HFFc6 (cell line): Measurements from ENCODE around the gene SUCNR1. TPM values are rescaled to one million over a fixed set of nuclear protein-coding genes. Genes with fewer than 3 reads are reported as not detected.
"Not testable (repeated sequence)": the region's sequence is repeated elsewhere in the genome, so short reads cannot be mapped to it uniquely, and the experiment has no call there.

ENCODE experiments used
- DNase-seq: peaks from one replicate; pipeline ENCODE4 v3.0.0-alpha.2; 2018
- H3K27ac Mint-ChIP-seq: 2 replicates; pipeline ENCODE4 v1.8.0; 2020; ENCODE audit warnings: mild to moderate bottlenecking, mixed read lengths
- H3K27me3 Mint-ChIP-seq: 2 replicates; pipeline ENCODE4 v1.8.0; 2021; ENCODE audit warnings: mild to moderate bottlenecking, moderate library complexity, mixed read lengths; ENCODE audit not compliant: insufficient read depth
- H3K36me3 Mint-ChIP-seq: 2 replicates; pipeline ENCODE4 v1.8.0; 2021; ENCODE audit warnings: low read depth, mixed read lengths
- H3K4me1 Mint-ChIP-seq: 2 replicates; pipeline ENCODE4 v1.8.0; 2020; ENCODE audit warnings: low read depth, mixed read lengths
- H3K4me3 Mint-ChIP-seq: 2 replicates; pipeline ENCODE4 v1.8.0; 2020; ENCODE audit warnings: mild to moderate bottlenecking, moderate library complexity, mixed read lengths
- H3K9me3 Mint-ChIP-seq: 2 replicates; pipeline ENCODE4 v1.8.0; 2020; ENCODE audit warnings: mild to moderate bottlenecking, mixed read lengths
- CTCF ChIP-seq: fragments of 200-600 bp; sonication (generic); IDR thresholded peaks from 2 replicates; pipeline ENCODE4 v1.5.0; 2021; ENCODE audit warnings: antibody characterized with exemption, mild to moderate bottlenecking
- total RNA-seq, 6 experiments: library from RNA; stranded (reverse); fragmentation: NEBNext Ultra II Directional; extraction: Animal tissue kit (Norgen Biotek cat#: 25700); gene quantifications; 2 replicates in 1 of 6; 3 replicates in 5 of 6; pipeline ENCODE4 v1.2.3, GENCODE V29; 2021

The SUCNR1 gene
- total RNA-seq, 6 experiments from 2014 or later, result not detected

- H3K36me3 Mint-ChIP-seq, result peaks cover 5% of the 10 kb centered on the region; the same call in 1 of the 2 replicates
- TF ChIP-seq CTCF, result no peak
- peaks cover under 1% of the 10 kb centered on the region; the same call in 1 of the 2 replicates for H3K9me3 Mint-ChIP-seq
- H3K4me1 Mint-ChIP-seq, result peaks cover 44% of the 10 kb centered on the region
- H3K27me3 Mint-ChIP-seq, result no peaks in the 10 kb centered on the region
- no peak overlapping the region; the same call in 1 of the 2 replicates for H3K4me3 Mint-ChIP-seq
- DNase-seq, result peak; percentile 18
- H3K27ac Mint-ChIP-seq, result no peak overlapping the region
These were observed 6.9 kb downstream of the SUCNR1 start for GRCh38 chr3:151880416-151880690.

- Mint-ChIP-seq H3K27me3 (no peaks in the 10 kb centered on the region), H3K4me3 (no peak overlapping the region), H3K36me3 (peaks cover 9% of the 10 kb centered on the region; the same call in 1 of the 2 replicates), H3K9me3 (peaks cover 4% of the 10 kb centered on the region; the same call in 1 of the 2 replicates), H3K27ac (no peak overlapping the region), H3K4me1 (peaks cover 37% of the 10 kb centered on the region)
- TF ChIP-seq CTCF, result no peak
- DNase-seq, result no peak
These were observed 7.7 kb downstream of the SUCNR1 start for GRCh38 chr3:151881137-151881536.

GRCh38 chr3:151885397-151885796 is 12.0 kb downstream of the SUCNR1 start:
- H3K4me1 Mint-ChIP-seq, result peaks cover 27% of the 10 kb centered on the region
- DNase-seq, H3K4me3 Mint-ChIP-seq, H3K9me3 Mint-ChIP-seq, H3K27ac Mint-ChIP-seq, H3K27me3 Mint-ChIP-seq, H3K36me3 Mint-ChIP-seq: not testable (repeated sequence)

- H3K27me3 Mint-ChIP-seq, result not testable (repeated sequence)
- H3K4me1 Mint-ChIP-seq, result peaks cover 19% of the 10 kb centered on the region
These were observed 14.2 kb downstream of the SUCNR1 start for GRCh38 chr3:151887450-151888211.

GRCh38 chr3:151890721-151891141 is 17.3 kb downstream of the SUCNR1 start:
- no peak for TF ChIP-seq CTCF
- Mint-ChIP-seq H3K36me3 (no peaks in the 10 kb centered on the region), H3K9me3 (no peaks in the 10 kb centered on the region), H3K4me1 (peaks cover 11% of the 10 kb centered on the region), H3K27ac (no peak overlapping the region), H3K4me3 (no peak overlapping the region), H3K27me3 (no peaks in the 10 kb centered on the region; the same call in 1 of the 2 replicates)
- DNase-seq, result no peak

More at GRCh38 chr3:151887450-151888211, 14.2 kb downstream of the SUCNR1 start:
- not testable (repeated sequence) for H3K4me3 Mint-ChIP-seq, H3K36me3 Mint-ChIP-seq, DNase-seq, H3K27ac Mint-ChIP-seq, H3K9me3 Mint-ChIP-seq

GRCh38 chr3:151891721-151892120 is 18.3 kb downstream of the SUCNR1 start:
- no peak for DNase-seq
- peaks cover 21% of the 10 kb centered on the region for H3K4me1 Mint-ChIP-seq
- no peaks in the 10 kb centered on the region; the same call in 1 of the 2 replicates for H3K27me3 Mint-ChIP-seq
- no peaks in the 10 kb centered on the region for H3K36me3 Mint-ChIP-seq
- no peak for TF ChIP-seq CTCF
- H3K9me3 Mint-ChIP-seq, result no peaks in the 10 kb centered on the region
- H3K27ac Mint-ChIP-seq, result no peak overlapping the region
- no peak overlapping the region for H3K4me3 Mint-ChIP-seq
